ENCODE measurements around the gene DLG3.

DLG3 gene

GRCh38 chrX:70437011-70437410 lies 7.6 kb upstream of the DLG3 start:
- H3K36me3 ChIP-seq (ENCODE audit: insufficient read depth, low read length), result no peaks in the 10 kb centered on the region
- H3K4me3 ChIP-seq (ENCODE audit: low read length, poor library complexity, severe bottlenecking), result no peak overlapping the region
- H3K27me3 ChIP-seq (ENCODE audit: insufficient read depth, low read length, poor library complexity, severe bottlenecking), result no peaks in the 10 kb centered on the region
- no peaks in the 10 kb centered on the region for H3K9me3 ChIP-seq (ENCODE audit: insufficient read depth, low read depth, low read length)
- H3F3A ChIP-seq (ENCODE audit: low read depth), result no peaks in the 10 kb centered on the region
- H3K4me1 ChIP-seq (ENCODE audit: insufficient read depth, low read length, poor library complexity, severe bottlenecking), result peaks cover 14% of the 10 kb centered on the region
- no peak overlapping the region for H3K9ac ChIP-seq (ENCODE audit: low read depth, low read length, poor library complexity, severe bottlenecking)
- no peak overlapping the region for H2AFZ ChIP-seq (ENCODE audit: low read length)
- no peaks in the 10 kb centered on the region for H4K20me1 ChIP-seq (ENCODE audit: insufficient read depth, low read length, poor library complexity, severe bottlenecking)
- no peak overlapping the region for H3K4me2 ChIP-seq (ENCODE audit: low read depth, low read length, poor library complexity, severe bottlenecking)
- no peaks in the 10 kb centered on the region for H3K79me2 ChIP-seq (ENCODE audit: insufficient read depth, low read length)
- TF ChIP-seq EZH2phosphoT487 (IDR thresholded peaks at IDR 0.05; ENCODE audit: borderline replicate concordance), result no peak
- TF ChIP-seq CTCF (conservative IDR thresholded peaks at IDR 0.05; ENCODE audit: low read length), result no peak
- H3K9me2 ChIP-seq (replicated peaks; ENCODE audit: low read depth, low read length), result no peaks in the 10 kb centered on the region

- H3K4me2 ChIP-seq (ENCODE audit: low read depth, low read length, poor library complexity, severe bottlenecking), result no peak overlapping the region
- no peaks in the 10 kb centered on the region for H3F3A ChIP-seq (ENCODE audit: low read depth)
- no peak overlapping the region for H3K9ac ChIP-seq (ENCODE audit: low read depth, low read length, poor library complexity, severe bottlenecking)
- H3K9me3 ChIP-seq (ENCODE audit: insufficient read depth, low read depth, low read length), result no peaks in the 10 kb centered on the region
- no peak overlapping the region for H3K4me3 ChIP-seq (ENCODE audit: low read length, poor library complexity, severe bottlenecking)
- no peak overlapping the region for H2AFZ ChIP-seq (ENCODE audit: low read length)
- H3K27me3 ChIP-seq (ENCODE audit: insufficient read depth, low read length, poor library complexity, severe bottlenecking), result no peaks in the 10 kb centered on the region
- no peaks in the 10 kb centered on the region for H4K20me1 ChIP-seq (ENCODE audit: insufficient read depth, low read length, poor library complexity, severe bottlenecking)
- H3K36me3 ChIP-seq (ENCODE audit: insufficient read depth, low read length), result no peaks in the 10 kb centered on the region
- peaks cover 14% of the 10 kb centered on the region for H3K4me1 ChIP-seq (ENCODE audit: insufficient read depth, low read length, poor library complexity, severe bottlenecking)
- no peaks in the 10 kb centered on the region for H3K79me2 ChIP-seq (ENCODE audit: insufficient read depth, low read length)
- TF ChIP-seq CTCF (conservative IDR thresholded peaks at IDR 0.05; ENCODE audit: low read length), result no peak
- TF ChIP-seq EZH2phosphoT487 (IDR thresholded peaks at IDR 0.05; ENCODE audit: borderline replicate concordance), result no peak
- no peaks in the 10 kb centered on the region for H3K9me2 ChIP-seq (replicated peaks; ENCODE audit: low read depth, low read length)
Measured at GRCh38 chrX:70437921-70438665, 6.5 kb upstream of the DLG3 start.

- H3K4me2 ChIP-seq (ENCODE audit: low read depth, low read length, poor library complexity, severe bottlenecking), result peak overlapping the region; percentile 42
- H2AFZ ChIP-seq (ENCODE audit: low read length), result no peak overlapping the region
- H3K79me2 ChIP-seq (ENCODE audit: insufficient read depth, low read length), result no peaks in the 10 kb centered on the region
- H3K9me2 ChIP-seq (replicated peaks; ENCODE audit: low read depth, low read length), result no peaks in the 10 kb centered on the region
- no peak overlapping the region for H3K9ac ChIP-seq (ENCODE audit: low read depth, low read length, poor library complexity, severe bottlenecking)
- no peaks in the 10 kb centered on the region for H3K27me3 ChIP-seq (ENCODE audit: insufficient read depth, low read length, poor library complexity, severe bottlenecking)
- H3F3A ChIP-seq (ENCODE audit: low read depth), result no peaks in the 10 kb centered on the region
- H3K36me3 ChIP-seq (ENCODE audit: insufficient read depth, low read length), result no peaks in the 10 kb centered on the region
- TF ChIP-seq EZH2phosphoT487 (IDR thresholded peaks at IDR 0.05; ENCODE audit: borderline replicate concordance), result no peak
- TF ChIP-seq CTCF (conservative IDR thresholded peaks at IDR 0.05; ENCODE audit: low read length), result no peak
- peak overlapping the region; percentile 17 for H3K4me3 ChIP-seq (ENCODE audit: low read length, poor library complexity, severe bottlenecking)
- H4K20me1 ChIP-seq (ENCODE audit: insufficient read depth, low read length, poor library complexity, severe bottlenecking), result no peaks in the 10 kb centered on the region
- peaks cover 10% of the 10 kb centered on the region for H3K4me1 ChIP-seq (ENCODE audit: insufficient read depth, low read length, poor library complexity, severe bottlenecking)
- no peaks in the 10 kb centered on the region for H3K9me3 ChIP-seq (ENCODE audit: insufficient read depth, low read depth, low read length)
Measured at GRCh38 chrX:70439016-70439415, 5.6 kb upstream of the DLG3 start.
